ENCODE results near the gene PTPRM. TPM values are rescaled to one million over a fixed set of nuclear protein-coding genes. Genes with fewer than 3 reads are reported as not detected.

PTPRM gene
- total and polyA plus RNA-seq, 2 experiments from 2014 or later = 1.6 to 5.3 TPM

GRCh38 chr18:8041526-8042111 is 474.5 kb downstream of the PTPRM start (continued):
- TF ChIP-seq, protein P1, sequence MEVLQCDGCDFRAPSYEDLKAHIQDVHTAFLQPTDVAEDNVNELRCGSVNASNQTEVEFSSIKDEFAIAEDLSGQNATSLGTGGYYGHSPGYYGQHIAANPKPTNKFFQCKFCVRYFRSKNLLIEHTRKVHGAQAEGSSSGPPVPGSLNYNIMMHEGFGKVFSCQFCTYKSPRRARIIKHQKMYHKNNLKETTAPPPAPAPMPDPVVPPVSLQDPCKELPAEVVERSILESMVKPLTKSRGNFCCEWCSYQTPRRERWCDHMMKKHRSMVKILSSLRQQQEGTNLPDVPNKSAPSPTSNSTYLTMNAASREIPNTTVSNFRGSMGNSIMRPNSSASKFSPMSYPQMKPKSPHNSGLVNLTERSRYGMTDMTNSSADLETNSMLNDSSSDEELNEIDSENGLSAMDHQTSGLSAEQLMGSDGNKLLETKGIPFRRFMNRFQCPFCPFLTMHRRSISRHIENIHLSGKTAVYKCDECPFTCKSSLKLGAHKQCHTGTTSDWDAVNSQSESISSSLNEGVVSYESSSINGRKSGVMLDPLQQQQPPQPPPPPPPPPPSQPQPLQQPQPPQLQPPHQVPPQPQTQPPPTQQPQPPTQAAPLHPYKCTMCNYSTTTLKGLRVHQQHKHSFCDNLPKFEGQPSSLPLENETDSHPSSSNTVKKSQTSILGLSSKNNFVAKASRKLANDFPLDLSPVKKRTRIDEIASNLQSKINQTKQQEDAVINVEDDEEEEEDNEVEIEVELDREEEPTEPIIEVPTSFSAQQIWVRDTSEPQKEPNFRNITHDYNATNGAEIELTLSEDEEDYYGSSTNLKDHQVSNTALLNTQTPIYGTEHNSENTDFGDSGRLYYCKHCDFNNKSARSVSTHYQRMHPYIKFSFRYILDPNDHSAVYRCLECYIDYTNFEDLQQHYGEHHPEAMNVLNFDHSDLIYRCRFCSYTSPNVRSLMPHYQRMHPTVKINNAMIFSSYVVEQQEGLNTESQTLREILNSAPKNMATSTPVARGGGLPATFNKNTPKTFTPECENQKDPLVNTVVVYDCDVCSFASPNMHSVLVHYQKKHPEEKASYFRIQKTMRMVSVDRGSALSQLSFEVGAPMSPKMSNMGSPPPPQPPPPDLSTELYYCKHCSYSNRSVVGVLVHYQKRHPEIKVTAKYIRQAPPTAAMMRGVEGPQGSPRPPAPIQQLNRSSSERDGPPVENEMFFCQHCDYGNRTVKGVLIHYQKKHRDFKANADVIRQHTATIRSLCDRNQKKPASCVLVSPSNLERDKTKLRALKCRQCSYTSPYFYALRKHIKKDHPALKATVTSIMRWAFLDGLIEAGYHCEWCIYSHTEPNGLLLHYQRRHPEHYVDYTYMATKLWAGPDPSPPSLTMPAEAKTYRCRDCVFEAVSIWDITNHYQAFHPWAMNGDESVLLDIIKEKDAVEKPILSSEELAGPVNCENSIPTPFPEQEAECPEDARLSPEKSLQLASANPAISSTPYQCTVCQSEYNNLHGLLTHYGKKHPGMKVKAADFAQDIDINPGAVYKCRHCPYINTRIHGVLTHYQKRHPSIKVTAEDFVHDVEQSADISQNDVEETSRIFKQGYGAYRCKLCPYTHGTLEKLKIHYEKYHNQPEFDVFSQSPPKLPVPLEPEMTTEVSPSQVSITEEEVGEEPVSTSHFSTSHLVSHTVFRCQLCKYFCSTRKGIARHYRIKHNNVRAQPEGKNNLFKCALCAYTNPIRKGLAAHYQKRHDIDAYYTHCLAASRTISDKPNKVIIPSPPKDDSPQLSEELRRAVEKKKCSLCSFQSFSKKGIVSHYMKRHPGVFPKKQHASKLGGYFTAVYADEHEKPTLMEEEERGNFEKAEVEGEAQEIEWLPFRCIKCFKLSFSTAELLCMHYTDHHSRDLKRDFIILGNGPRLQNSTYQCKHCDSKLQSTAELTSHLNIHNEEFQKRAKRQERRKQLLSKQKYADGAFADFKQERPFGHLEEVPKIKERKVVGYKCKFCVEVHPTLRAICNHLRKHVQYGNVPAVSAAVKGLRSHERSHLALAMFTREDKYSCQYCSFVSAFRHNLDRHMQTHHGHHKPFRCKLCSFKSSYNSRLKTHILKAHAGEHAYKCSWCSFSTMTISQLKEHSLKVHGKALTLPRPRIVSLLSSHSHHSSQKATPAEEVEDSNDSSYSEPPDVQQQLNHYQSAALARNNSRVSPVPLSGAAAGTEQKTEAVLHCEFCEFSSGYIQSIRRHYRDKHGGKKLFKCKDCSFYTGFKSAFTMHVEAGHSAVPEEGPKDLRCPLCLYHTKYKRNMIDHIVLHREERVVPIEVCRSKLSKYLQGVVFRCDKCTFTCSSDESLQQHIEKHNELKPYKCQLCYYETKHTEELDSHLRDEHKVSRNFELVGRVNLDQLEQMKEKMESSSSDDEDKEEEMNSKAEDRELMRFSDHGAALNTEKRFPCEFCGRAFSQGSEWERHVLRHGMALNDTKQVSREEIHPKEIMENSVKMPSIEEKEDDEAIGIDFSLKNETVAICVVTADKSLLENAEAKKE (CRISPR knock-in tag; IDR thresholded peaks at IDR 0.05) = no peak

DNA sequence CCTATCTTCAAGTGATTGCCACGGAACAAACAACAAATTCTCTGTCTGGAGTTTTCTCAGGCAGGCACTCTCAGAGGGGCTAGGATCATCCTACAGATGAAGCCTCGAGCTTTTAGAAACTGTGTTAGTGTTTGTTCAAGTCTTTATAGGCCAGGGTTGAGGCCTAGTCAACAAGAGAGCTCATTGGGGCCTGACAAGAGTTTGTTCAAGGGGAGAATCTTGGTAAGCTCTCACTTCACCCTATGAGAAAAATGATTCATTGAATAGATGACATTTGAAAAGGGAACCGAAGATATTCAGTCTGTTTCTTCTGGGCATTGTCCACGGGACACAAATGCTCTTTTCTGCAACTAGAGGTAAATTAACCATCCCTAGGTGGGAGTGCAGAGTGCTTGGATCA is 476.9 kb downstream of the PTPRM start:
- no peaks in the 10 kb centered on the region for H3F3A ChIP-seq (replicated peaks; ENCODE audit: low read depth)
- no peak for DNase-seq (ENCODE audit: low spot score)
- peaks cover 12% of the 10 kb centered on the region; the same call in 2 of the 3 replicates for H3K4me1 Mint-ChIP-seq
- H3K27ac ChIP-seq (ENCODE audit: low read depth) = no peak overlapping the region
- no peaks in the 10 kb centered on the region for H3K36me3 ChIP-seq (ENCODE audit: insufficient read depth)
- H3K79me2 ChIP-seq (replicated peaks; ENCODE audit: insufficient read depth) = no peaks in the 10 kb centered on the region
- H3K27me3 Mint-ChIP-seq (ENCODE audit: insufficient read depth, low read depth, poor library complexity) = no peaks in the 10 kb centered on the region
- no peaks in the 10 kb centered on the region for H4K20me1 ChIP-seq (replicated peaks; ENCODE audit: insufficient read depth)
- H3K4me1 ChIP-seq (ENCODE audit: insufficient read depth) = no peaks in the 10 kb centered on the region
- no peaks in the 10 kb centered on the region for H3K27me3 ChIP-seq (ENCODE audit: insufficient read depth)
- H3K9me2 ChIP-seq (ENCODE audit: insufficient read depth) = peaks cover 5% of the 10 kb centered on the region; the same call in 1 of the 2 replicates
- no peak overlapping the region for H2AFZ ChIP-seq
- H3K27ac Mint-ChIP-seq = no peak overlapping the region
- no peak overlapping the region for H3K4me2 ChIP-seq
- ATAC-seq = no peak
- H3K9me3 Mint-ChIP-seq = no peaks in the 10 kb centered on the region
- no peak overlapping the region for H3K4me3 ChIP-seq
- TF ChIP-seq NANOG (IDR thresholded peaks at IDR 0.05; ENCODE audit: borderline replicate concordance) = no peak
- no peaks in the 10 kb centered on the region for H3K36me3 Mint-ChIP-seq (ENCODE audit: low read depth)
- no peak overlapping the region for H3K4me3 Mint-ChIP-seq
